Stomach (tissue), 4 donors: ENCODE results near the gene DLGAP1.

Experiments
- CTCF ChIP-seq, 7 experiments: fragments of 450-650 bp in 4 of 7; fragments of 200-600 bp in 3 of 7; sonication (generic) in 3 of 7; IDR thresholded peaks; one replicate each; pipeline ENCODE4 v1.5.1; 2016 to 2019; ENCODE audit warnings: antibody characterized with exemption in 7 of 7, control low read depth in 2 of 7, mild to moderate bottlenecking in 1 of 7
- EP300 ChIP-seq: sonication (generic); formaldehyde crosslinking; IDR thresholded peaks from one replicate; pipeline ENCODE4 v1.6.1; 2017; ENCODE audit warnings: antibody characterized with exemption
- POLR2A ChIP-seq, 4 donors: fragments of 450-650 bp; IDR thresholded peaks; one replicate each; pipeline ENCODE4 v1.6.1; 2016; ENCODE audit warnings: antibody characterized with exemption in 4 of 4, control low read depth in 2 of 4, mild to moderate bottlenecking in 1 of 4, moderate library complexity in 1 of 4
- POLR2AphosphoS5 ChIP-seq, 3 donors: sonication (generic); formaldehyde crosslinking; IDR thresholded peaks; one replicate each; pipeline ENCODE4 v1.6.1; 2016; ENCODE audit warnings: antibody characterized with exemption in 3 of 3

- TF ChIP-seq CTCF (IDR thresholded peaks at IDR 0.05) = no peak
- TF ChIP-seq POLR2A (IDR thresholded peaks at IDR 0.05) = no peak
- no peak for TF ChIP-seq POLR2AphosphoS5 (IDR thresholded peaks at IDR 0.05)
- TF ChIP-seq EP300 = no peak
Measured at GRCh38 chr18:3839581-3839981, 615.5 kb downstream of the DLGAP1 start.
